ENCODE data around the gene EID2. TPM values are rescaled to one million over a fixed set of nuclear protein-coding genes. Genes with fewer than 3 reads are reported as not detected.

EID2 gene
- total and polyA plus RNA-seq, 11 donors = 7.1 to 16.5 (median 12.9) TPM

DNA sequence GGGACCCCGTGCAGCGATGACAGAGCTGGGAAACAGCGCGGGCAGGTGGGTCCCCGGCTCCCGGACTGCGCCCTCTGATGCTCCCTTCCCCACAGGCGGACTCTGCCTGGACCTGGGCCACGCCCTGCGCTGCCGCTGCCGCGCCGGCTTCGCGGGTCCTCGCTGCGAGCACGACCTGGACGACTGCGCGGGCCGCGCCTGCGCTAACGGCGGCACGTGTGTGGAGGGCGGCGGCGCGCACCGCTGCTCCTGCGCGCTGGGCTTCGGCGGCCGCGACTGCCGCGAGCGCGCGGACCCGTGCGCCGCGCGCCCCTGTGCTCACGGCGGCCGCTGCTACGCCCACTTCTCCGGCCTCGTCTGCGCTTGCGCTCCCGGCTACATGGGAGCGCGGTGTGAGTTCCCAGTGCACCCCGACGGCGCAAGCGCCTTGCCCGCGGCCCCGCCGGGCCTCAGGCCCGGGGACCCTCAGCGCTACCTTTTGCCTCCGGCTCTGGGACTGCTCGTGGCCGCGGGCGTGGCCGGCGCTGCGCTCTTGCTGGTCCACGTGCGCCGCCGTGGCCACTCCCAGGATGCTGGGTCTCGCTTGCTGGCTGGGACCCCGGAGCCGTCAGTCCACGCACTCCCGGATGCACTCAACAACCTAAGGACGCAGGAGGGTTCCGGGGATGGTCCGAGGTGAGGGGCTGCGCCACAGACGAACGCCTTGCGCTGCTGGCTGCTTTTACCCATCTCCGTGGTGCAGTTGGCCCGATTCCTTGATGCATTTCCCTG, 32.8 kb downstream of the EID2 start:
- Histone ChIP-seq H3K4me1 (peaks cover 0 to 19% (median 4%) of the 10 kb centered on the region in 12 donors), H3K36me3 (no peaks in the 10 kb centered on the region), H3K27ac (no peak overlapping the region), H3K4me3 (peak overlapping the region; percentile 16 to 54 (median 46)), H3K9me3 (no peaks in the 10 kb centered on the region), H3K27me3 (peaks cover 30 to 92% (median 55%) of the 10 kb centered on the region in 9 donors)
- no peak for TF ChIP-seq POLR2A (IDR thresholded peaks at IDR 0.05)
- TF ChIP-seq, protein P1, sequence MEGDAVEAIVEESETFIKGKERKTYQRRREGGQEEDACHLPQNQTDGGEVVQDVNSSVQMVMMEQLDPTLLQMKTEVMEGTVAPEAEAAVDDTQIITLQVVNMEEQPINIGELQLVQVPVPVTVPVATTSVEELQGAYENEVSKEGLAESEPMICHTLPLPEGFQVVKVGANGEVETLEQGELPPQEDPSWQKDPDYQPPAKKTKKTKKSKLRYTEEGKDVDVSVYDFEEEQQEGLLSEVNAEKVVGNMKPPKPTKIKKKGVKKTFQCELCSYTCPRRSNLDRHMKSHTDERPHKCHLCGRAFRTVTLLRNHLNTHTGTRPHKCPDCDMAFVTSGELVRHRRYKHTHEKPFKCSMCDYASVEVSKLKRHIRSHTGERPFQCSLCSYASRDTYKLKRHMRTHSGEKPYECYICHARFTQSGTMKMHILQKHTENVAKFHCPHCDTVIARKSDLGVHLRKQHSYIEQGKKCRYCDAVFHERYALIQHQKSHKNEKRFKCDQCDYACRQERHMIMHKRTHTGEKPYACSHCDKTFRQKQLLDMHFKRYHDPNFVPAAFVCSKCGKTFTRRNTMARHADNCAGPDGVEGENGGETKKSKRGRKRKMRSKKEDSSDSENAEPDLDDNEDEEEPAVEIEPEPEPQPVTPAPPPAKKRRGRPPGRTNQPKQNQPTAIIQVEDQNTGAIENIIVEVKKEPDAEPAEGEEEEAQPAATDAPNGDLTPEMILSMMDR (IDR thresholded peaks at IDR 0.05) = no peak
- WGBS, 4 donors = 3 to 8% (median 4%) methylated on average over 28 to 96 of the region's 96 CpGs
- ATAC-seq = peak in 2 of 4 donors; percentile 45 to 61
- intact Hi-C loops (cut with DNase I) = no loop called here
- DNase-seq = peak in 1 of 5 donors; percentile 32

DNA sequence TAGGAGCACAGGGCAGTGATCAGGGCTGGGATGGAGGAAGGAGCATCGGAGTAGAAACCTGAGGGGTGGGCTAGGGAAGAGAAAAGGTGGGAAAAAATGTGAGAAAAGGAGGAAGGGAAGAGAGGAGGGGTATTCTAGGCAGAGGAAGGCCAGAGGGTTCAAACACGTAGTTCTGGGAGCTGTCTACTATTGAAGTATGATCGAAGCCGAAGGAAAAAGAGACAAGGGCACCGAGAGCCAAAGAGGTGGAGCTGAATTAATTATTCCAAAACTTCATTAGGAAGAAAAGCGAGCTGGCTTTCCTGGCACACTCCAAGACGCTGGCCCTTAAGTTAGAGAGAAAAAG, 33.4 kb downstream of the EID2 start:
- DNase-seq = no peak
- no peaks in the 10 kb centered on the region for H3K9me3 ChIP-seq
- 50 to 55% (median 54%) methylated on average over 7 of the region's 7 CpGs for WGBS, 4 donors
- H3K27me3 ChIP-seq = peaks cover 30 to 90% (median 55%) of the 10 kb centered on the region in 9 donors
- H3K27ac ChIP-seq = no peak overlapping the region
- peak overlapping the region in 9 of 12 donors; percentile 33 to 54 (median 49) for H3K4me3 ChIP-seq
- TF ChIP-seq POLR2A (IDR thresholded peaks at IDR 0.05) = no peak
- TF ChIP-seq, protein P1 (IDR thresholded peaks at IDR 0.05) = no peak
- H3K36me3 ChIP-seq = no peaks in the 10 kb centered on the region
- intact Hi-C loops (cut with DNase I) = no loop called here
- peaks cover 0 to 19% (median 4%) of the 10 kb centered on the region in 12 donors for H3K4me1 ChIP-seq
- ATAC-seq = no peak

DNA sequence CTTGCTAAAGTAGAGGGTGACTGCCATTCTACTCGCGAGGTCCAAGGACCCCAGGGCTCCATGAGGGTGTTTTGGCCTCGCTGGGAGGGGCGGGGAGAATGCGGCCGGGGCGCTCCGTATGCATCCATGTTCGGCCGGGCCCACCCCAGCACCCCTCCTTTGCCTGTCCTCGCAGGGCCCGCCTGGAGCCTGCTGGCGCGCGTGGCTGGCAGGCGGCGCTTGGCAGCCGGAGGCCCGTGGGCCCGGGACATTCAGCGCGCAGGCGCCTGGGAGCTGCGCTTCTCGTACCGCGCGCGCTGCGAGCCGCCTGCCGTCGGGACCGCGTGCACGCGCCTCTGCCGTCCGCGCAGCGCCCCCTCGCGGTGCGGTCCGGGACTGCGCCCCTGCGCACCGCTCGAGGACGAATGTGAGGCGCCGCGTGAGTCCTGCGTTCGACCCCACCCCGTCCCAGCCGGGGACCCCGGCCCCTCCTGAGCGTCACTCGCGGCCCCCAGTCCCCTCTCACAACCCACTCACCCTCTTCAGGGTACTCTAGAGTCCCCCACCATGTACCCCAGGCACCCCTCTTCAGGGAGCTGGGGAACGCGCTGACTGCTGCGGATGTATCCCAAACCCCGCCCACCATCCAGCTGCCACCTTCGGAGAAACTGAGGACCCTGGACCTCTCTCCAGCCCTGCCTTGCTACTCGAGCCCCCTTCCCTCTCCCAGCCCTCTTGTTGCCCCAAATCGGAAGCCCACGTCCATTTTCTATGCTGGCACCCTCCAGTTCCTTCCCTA, 37.1 kb downstream of the EID2 start:
- TF ChIP-seq, protein P1 (IDR thresholded peaks at IDR 0.05) = peak; percentile 56 to 85 (median 70)
- no peak for TF ChIP-seq POLR2A (IDR thresholded peaks at IDR 0.05)
- Histone ChIP-seq H3K9me3 (no peaks in the 10 kb centered on the region), H3K4me3 (peak overlapping the region in 1 of 12 donors; percentile 5), H3K36me3 (no peaks in the 10 kb centered on the region), H3K27ac (no peak overlapping the region), H3K4me1 (peaks cover 3 to 35% (median 14%) of the 10 kb centered on the region in 12 donors), H3K27me3 (peaks cover 37 to 97% (median 77%) of the 10 kb centered on the region in 9 donors)
- intact Hi-C loops (cut with DNase I) = no loop called here
- peak; percentile 43 to 84 (median 53) for DNase-seq
- 13 to 16% (median 14%) methylated on average over 59 to 69 of the region's 69 CpGs for WGBS, 4 donors
- ATAC-seq = peak; percentile 60 to 78 (median 67)

DNA sequence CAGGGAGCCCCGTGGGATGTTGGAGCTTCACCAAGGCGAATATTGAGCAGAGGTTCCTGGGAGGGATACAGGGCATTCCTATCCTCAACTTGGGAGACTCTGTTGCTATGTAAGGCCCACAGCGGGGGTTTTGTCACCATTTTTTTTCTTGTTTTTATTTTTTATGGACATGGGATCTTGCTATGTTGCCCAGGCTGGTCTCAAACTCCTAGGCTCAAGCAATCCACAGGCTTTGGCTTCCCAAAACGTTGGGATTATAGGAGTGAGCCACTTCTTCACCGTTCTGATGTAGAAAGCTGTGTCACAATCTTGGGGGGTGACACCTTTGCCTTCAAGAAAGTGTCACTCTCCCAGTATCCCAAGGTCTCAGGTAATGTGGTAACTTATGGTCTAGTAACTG, 38.6 kb downstream of the EID2 start:
- TF ChIP-seq, protein P1 (IDR thresholded peaks at IDR 0.05) = no peak
- no peak for TF ChIP-seq POLR2A (IDR thresholded peaks at IDR 0.05)
- no peak overlapping the region for H3K27ac ChIP-seq
- H3K9me3 ChIP-seq = no peaks in the 10 kb centered on the region
- H3K4me1 ChIP-seq = peaks cover 3 to 27% (median 15%) of the 10 kb centered on the region in 12 donors
- no peak overlapping the region for H3K4me3 ChIP-seq
- DNase-seq = no peak
- no peaks in the 10 kb centered on the region for H3K36me3 ChIP-seq
- intact Hi-C loops (cut with DNase I) = no loop called here
- peaks cover 44 to 97% (median 74%) of the 10 kb centered on the region in 9 donors for H3K27me3 ChIP-seq
- WGBS, 4 donors = 77 to 86% (median 79%) methylated on average over 5 of the region's 5 CpGs
- ATAC-seq = no peak
